Dermis microvascular lymphatic vessel endothelial cell (primary cell): Measurements from ENCODE around the gene PHOX2B. TPM values are rescaled to one million over a fixed set of nuclear protein-coding genes. Genes with fewer than 3 reads are reported as not detected.
"Not testable (repeated sequence)": the region's sequence is repeated elsewhere in the genome, so short reads cannot be mapped to it uniquely, and the experiment has no call there.

ENCODE experiments used
- DNase-seq, 2 donors: peaks; one replicate each; pipeline versions ENCODE4 v3.0.0 to v3.0.0-alpha.2; 2010; ENCODE audit warnings: low read depth in 2 of 2
- total RNA-seq: library from RNA; depleted of rRNA; stranded (reverse); fragments of >200 nt; gene quantifications from 2 replicates; pipeline ENCODE4 v1.2.1, GENCODE V29; 2014

Gene PHOX2B
- total RNA-seq, 1 donor from 2014 or later: not detected

GRCh38 chr4:41712425-41712824 lies 36.1 kb downstream of the PHOX2B start:
- no peak for DNase-seq

DNA sequence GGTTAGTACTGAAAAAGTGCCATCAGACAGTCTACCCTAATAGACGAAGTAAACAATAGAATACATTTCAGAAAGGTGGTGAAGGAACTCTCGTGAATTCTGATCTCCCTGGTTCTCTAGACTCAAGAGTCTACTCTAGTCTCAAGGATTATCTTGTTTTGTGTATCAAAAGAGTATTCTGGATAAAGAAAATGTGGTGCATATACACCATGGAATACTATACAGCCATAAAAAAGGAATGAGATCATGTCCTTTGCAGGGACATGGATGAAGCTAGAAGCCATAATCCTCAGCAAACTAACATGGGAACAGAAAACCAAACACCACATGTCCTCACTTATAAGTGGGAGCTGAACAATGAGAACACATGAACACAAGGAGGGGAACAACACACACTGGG lies 36.9 kb downstream of the PHOX2B start:
- DNase-seq: not testable (repeated sequence)

DNA sequence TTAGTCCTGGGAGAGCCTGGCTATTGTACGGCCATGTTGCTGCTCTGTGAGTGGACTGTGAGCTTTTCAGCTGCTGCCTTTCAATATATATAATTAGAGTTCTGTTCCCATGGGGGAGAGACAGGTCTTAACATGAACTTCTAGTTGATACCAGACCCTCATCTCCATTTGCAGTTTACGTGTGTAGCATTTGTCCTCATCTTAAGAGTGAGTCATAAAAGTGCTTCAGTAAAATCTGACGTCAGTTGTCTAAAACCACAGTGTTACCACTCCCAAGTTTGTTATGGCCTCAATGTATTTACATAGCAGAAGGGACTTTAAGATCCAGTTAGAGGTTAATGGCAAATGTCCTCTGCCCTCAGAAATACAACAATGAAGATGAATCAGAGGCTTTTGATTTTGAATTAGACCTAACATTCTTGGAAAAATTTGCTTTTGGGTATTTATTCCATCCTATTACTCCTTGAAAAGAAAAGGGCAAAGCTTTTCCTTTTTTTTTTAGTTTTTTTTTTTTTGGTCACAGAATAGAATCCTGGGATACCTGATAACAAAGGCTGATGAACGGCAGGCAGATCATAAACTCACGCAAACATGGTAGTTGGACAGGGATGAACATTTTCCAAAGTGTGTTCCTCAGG lies 38.6 kb downstream of the PHOX2B start:
- DNase-seq: peak in 1 of 2 donors; percentile 35

GRCh38 chr4:41703785-41704184 lies 44.7 kb downstream of the PHOX2B start:
- no peak for DNase-seq

DNA sequence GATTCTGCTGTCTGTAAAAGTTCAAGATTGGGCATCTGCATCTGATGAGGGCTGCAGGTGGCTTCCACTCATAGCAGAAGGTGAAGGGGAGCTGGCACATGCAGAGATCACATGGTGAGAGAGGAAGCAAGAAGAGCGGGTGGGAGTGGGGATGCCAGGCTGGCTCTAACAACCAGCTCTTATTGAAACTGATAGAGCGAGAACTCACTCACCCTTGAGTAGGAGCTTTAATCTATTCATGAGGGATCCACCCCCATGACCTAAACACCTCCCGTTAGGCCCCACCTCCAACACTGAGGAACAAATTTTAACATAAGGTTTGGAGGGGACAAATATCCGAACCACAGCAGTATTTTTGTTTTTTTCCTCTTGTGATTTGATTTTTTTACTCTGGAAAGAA lies 45.8 kb downstream of the PHOX2B start:
- no peak for DNase-seq

DNA sequence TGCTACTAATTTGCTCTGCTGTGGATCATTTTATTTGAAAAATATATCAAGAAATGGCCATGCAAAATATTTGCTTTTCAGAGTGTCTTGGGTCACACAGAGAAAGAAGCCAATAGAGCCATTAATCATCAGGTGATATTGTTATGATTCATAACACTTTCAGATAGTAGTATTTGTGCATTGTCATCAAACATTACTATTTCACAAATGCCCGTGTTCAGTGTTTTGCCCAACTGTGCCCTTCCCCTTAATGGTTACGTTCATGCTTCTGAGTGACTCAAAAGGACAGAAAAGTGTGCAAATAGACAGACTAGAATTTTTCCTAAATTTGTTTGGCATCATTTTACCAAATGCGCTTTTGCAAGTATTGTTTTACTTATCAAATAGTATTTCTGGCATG lies 46.5 kb downstream of the PHOX2B start:
- DNase-seq: no peak

- no peak for DNase-seq
Measured at GRCh38 chr4:41696763-41697162, 51.8 kb downstream of the PHOX2B start.

GRCh38 chr4:41696131-41696530 lies 52.4 kb downstream of the PHOX2B start:
- no peak for DNase-seq

Other genes starting within 250 kb of the PHOX2B start
- 17.3 and 25.4 TPM in 2 replicates for gene LIMCH1, start 210.6 kb downstream of the PHOX2B start, total RNA-seq
- 36.5 and 49.9 TPM in 2 replicates for gene TMEM33, start 186.7 kb upstream of the PHOX2B start, total RNA-seq
- gene DCAF4L1, start 233.0 kb upstream of the PHOX2B start, total RNA-seq: 0.13 TPM in 2 replicates
- 36.3 and 44.1 TPM in 2 replicates for gene SLC30A9, start 241.8 kb upstream of the PHOX2B start, total RNA-seq